C4-2B (cell line): ENCODE data around the gene BEAN1.

Experiments
- CTCF ChIP-seq: fragments of 450-650 bp; conservative IDR thresholded peaks from 2 replicates; pipeline ENCODE4 v1.5.1; 2017; ENCODE audit warnings: mild to moderate bottlenecking
- ZFX ChIP-seq: fragments of 450-650 bp; IDR thresholded peaks from 2 replicates; pipeline ENCODE4 v1.6.1; 2017

- no peak for TF ChIP-seq CTCF
- no peak for TF ChIP-seq ZFX
Observed at GRCh38 chr16:66480265-66481080, 53.4 kb downstream of the BEAN1 start.
